Neutrophil (primary cell): Measurements from ENCODE around the gene ZBTB43.

Source experiments
- H3K27ac ChIP-seq: fragments of 200-600 bp; sonication (generic); 2 replicates; pipeline ENCODE4 v1.5.1; 2016; ENCODE audit warnings: mild to moderate bottlenecking, moderate library complexity
- H3K27me3 ChIP-seq: fragments of 200-600 bp; sonication (generic); 2 replicates; pipeline ENCODE4 v1.6.0; 2016; ENCODE audit warnings: mild to moderate bottlenecking
- H3K36me3 ChIP-seq: fragments of 200-600 bp; sonication (generic); 2 replicates; pipeline ENCODE4 v1.5.1; 2017
- H3K4me1 ChIP-seq, 2 experiments: fragments of 200-600 bp in 1 of 2; sonication (generic) in 1 of 2; 1 replicate in 1 of 2; 2 replicates in 1 of 2; pipeline versions ENCODE4 v1.5.1 to v1.6.1; 2013 to 2016; ENCODE audit warnings: low read depth in 1 of 2, low read length in 1 of 2, mild to moderate bottlenecking in 1 of 2, moderate library complexity in 1 of 2; ENCODE audit not compliant: control insufficient read depth in 1 of 2, insufficient read depth in 1 of 2
- H3K4me3 ChIP-seq, 2 experiments: fragments of 200-600 bp in 1 of 2; sonication (generic) in 1 of 2; 1 replicate in 1 of 2; 2 replicates in 1 of 2; pipeline ENCODE4 v1.5.1; 2013 to 2016; ENCODE audit warnings: low read depth in 1 of 2, low read length in 1 of 2, mild to moderate bottlenecking in 1 of 2, moderate library complexity in 1 of 2
- H3K9me3 ChIP-seq: fragments of 200-600 bp; sonication (generic); 2 replicates; pipeline ENCODE4 v1.5.1; 2016
- TF ChIP-seq, protein P1 (sequence below): fragments of 200-600 bp; sonication (generic); IDR thresholded peaks from 2 replicates; pipeline ENCODE4 v1.5.1; 2016; ENCODE audit warnings: antibody characterized with exemption

Gene ZBTB43

DNA sequence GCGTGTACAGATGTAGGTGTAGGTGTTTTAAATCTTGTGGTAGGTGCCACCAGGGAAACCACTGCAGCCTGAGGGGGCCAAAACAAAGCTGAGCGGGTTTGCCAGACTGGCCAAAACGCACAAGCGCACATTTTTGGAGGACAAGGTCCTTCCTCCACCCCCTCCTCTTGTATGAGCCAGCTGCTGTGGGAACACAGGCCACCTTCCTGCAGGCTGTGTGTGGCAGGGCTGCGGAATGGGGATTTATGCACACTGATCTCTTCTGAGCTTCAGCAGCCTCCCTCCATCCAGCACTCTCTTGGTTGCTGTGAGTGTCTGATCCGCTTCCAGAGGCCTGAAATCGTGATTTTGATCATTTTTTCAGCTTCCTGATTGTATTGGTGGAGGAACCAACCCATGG lies 22.4 kb downstream of the ZBTB43 start:
- TF ChIP-seq, protein P1, sequence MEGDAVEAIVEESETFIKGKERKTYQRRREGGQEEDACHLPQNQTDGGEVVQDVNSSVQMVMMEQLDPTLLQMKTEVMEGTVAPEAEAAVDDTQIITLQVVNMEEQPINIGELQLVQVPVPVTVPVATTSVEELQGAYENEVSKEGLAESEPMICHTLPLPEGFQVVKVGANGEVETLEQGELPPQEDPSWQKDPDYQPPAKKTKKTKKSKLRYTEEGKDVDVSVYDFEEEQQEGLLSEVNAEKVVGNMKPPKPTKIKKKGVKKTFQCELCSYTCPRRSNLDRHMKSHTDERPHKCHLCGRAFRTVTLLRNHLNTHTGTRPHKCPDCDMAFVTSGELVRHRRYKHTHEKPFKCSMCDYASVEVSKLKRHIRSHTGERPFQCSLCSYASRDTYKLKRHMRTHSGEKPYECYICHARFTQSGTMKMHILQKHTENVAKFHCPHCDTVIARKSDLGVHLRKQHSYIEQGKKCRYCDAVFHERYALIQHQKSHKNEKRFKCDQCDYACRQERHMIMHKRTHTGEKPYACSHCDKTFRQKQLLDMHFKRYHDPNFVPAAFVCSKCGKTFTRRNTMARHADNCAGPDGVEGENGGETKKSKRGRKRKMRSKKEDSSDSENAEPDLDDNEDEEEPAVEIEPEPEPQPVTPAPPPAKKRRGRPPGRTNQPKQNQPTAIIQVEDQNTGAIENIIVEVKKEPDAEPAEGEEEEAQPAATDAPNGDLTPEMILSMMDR, result no peak
- H3K36me3 ChIP-seq, result peaks cover 11% of the 10 kb centered on the region
- no peaks in the 10 kb centered on the region for H3K27me3 ChIP-seq

DNA sequence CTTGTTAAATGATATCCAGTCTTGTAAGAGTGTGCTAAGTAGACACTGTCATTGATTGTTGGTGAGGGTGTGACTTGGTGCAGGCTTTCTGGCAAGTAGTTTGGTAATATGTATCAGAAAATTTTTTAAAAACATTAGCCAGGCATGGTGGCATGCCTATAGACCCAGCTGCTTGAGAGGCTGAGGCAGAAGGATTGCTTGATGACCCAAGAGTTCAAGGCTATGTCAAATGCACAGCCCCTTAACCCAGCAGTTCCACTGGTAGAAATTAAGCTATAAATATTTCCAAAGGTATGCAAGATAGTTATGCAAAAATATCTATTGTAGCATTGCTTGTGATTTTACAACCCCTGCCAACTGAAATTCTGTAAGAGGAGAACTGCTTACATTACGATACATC lies 24.2 kb downstream of the ZBTB43 start:
- H3K36me3 ChIP-seq, result peaks cover 30% of the 10 kb centered on the region
- no peak overlapping the region for H3K4me3 ChIP-seq
- TF ChIP-seq, protein P1, result no peak
- no peak overlapping the region for H3K27ac ChIP-seq
- no peaks in the 10 kb centered on the region for H3K4me1 ChIP-seq
- no peaks in the 10 kb centered on the region for H3K9me3 ChIP-seq
- no peaks in the 10 kb centered on the region for H3K27me3 ChIP-seq

More for the DNA sequence above, 22.4 kb downstream of the ZBTB43 start:
- H3K4me1 ChIP-seq, result no peaks in the 10 kb centered on the region
- no peak overlapping the region for H3K4me3 ChIP-seq
- H3K27ac ChIP-seq, result no peak overlapping the region
- H3K9me3 ChIP-seq, result no peaks in the 10 kb centered on the region

- Histone ChIP-seq H3K9me3 (no peaks in the 10 kb centered on the region), H3K27me3 (no peaks in the 10 kb centered on the region), H3K36me3 (peaks cover 41% of the 10 kb centered on the region), H3K27ac (no peak overlapping the region), H3K4me1 (no peaks in the 10 kb centered on the region), H3K4me3 (no peak overlapping the region)
- TF ChIP-seq, protein P1, result no peak
Measured at GRCh38 chr9:126830827-126831226, 26.0 kb downstream of the ZBTB43 start.

DNA sequence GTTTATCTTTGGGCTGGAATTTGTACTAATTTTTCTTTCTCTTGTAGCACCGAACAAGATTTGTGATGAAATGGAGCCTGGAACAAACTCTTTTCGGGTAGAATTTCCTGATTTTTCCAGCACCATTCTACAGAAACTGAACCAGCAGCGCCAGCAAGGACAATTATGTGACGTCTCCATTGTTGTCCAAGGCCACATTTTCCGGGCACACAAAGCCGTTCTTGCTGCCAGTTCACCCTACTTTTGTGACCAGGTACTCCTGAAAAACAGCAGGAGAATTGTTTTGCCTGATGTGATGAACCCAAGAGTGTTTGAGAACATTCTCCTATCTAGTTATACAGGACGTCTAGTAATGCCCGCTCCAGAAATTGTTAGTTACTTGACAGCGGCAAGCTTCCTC lies 27.6 kb downstream of the ZBTB43 start:
- Histone ChIP-seq H3K36me3 (peaks cover 40% of the 10 kb centered on the region), H3K27ac (no peak overlapping the region), H3K9me3 (no peaks in the 10 kb centered on the region), H3K4me3 (no peak overlapping the region), H3K27me3 (no peaks in the 10 kb centered on the region), H3K4me1 (no peaks in the 10 kb centered on the region)
- TF ChIP-seq, protein P1, result no peak

DNA sequence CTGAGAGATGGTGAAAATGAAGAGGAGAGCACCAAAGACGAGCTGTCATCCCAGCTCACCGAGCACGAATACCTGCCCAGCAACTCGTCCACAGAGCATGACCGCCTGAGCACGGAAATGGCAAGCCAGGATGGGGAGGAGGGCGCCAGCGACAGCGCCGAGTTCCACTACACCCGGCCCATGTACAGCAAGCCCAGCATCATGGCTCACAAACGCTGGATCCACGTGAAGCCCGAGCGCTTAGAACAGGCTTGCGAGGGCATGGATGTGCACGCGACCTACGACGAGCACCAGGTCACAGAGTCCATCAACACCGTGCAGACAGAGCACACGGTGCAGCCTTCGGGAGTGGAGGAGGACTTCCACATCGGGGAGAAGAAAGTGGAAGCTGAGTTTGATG lies 28.2 kb downstream of the ZBTB43 start:
- Histone ChIP-seq H3K27ac (no peak overlapping the region), H3K9me3 (no peaks in the 10 kb centered on the region), H3K27me3 (no peaks in the 10 kb centered on the region), H3K36me3 (peaks cover 38% of the 10 kb centered on the region), H3K4me1 (no peaks in the 10 kb centered on the region), H3K4me3 (no peak overlapping the region)
- TF ChIP-seq, protein P1, result no peak
